CD4-positive, alpha-beta T cell treated with Interleukin-10 for 1 hour (primary cell): Measurements from ENCODE around the gene ITGAV.

Experiments
- DNase-seq: peaks from one replicate; pipeline ENCODE4 v3.0.0-alpha.2; 2020

Gene ITGAV

DNA sequence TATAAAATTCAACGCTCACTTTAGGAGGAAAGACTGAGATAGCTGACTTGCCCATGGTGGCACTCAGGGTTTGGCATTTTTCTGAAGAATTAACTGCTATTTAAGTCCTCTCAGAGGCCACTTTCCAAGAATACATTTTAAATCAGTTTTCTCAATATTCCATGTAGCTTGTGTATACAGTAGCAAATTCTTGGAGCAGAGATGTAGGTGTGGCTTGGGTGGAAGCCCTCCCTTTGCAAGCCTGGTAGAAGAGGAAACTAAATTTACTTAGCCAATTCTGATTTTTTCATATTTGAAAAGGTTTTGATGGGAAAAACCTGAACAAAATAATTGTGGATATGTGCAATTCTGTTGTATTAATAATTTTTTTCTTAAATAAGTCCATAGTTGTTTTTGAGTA lies 14.0 kb upstream of the ITGAV start:
- DNase-seq = no peak

DNA sequence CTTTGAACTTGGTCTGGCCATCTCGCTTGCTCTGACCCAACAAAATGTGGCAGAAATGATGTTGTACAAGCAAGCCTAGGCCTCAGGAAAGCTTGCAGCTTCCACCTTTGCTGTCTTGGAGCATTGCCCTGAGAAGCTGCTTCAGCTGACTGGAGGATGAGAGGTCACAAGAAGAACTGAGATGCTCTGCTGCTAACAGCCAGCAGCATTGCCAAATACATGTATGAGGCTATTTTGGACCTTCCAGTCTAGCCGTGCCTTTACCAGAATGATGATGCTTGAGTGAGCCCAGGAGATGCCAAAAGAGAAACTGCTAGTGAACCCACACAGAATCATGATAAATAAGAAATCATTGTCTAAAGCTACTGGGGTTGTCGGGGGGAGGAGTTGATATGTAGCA lies 13.2 kb upstream of the ITGAV start:
- no peak for DNase-seq

DNA sequence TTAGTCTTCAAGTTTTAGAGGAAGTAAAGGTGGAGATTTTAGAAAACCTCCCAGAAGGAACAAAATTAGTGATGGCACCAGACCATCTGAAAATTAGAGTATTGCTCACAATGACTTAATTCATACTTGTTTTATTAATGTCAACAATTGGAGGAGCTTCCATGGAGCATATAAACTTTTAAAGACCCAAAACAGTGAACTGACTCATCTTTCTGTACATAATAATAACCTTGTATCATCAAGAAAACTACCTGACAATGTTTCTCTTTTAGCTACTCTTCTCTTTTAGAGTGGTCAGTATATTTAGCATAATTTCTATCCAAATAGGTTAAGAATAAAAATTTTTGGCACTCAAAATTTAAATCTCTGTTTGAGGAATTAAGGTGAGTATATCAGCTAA lies 7.2 kb upstream of the ITGAV start:
- no peak for DNase-seq

DNA sequence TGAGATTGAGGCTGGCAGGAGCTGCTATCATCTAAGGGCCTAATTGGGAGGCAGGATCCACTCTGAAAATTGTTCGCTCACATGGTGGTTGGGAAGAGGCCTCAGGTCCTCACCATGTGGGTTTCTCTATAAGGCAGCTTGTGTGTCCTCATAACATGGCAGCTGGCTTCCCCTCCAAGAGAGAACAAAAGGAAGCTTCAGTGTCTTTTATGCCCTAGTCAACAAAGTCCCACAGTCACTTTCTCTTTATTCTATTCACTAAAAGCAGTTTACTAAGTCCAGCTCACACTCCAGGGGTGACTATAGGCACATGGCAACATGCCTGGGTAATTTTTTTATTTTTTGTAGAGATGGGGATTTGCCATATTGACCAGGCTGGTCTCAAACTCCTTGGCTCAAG lies 5.8 kb upstream of the ITGAV start:
- DNase-seq = no peak

DNA sequence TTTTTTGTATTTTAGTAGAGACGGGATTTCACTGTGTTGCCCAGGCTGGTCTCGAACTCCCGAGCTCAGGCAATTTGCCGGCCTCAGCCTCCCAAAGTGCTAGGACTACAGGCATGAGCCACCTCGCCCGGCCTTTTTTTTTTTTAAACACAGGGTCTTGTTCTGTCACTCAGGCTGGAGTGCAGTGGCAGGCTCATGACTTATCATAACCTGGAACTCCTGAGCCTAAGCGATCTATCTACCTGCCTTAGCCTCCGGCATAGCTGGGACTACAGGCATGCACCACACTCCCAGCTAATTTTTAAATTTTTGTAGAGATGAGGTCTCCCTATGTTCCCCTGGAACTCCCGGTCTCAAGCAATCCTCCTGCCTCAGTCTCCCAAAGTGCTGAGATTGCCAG lies 1.4 kb upstream of the ITGAV start:
- DNase-seq = no peak

DNA sequence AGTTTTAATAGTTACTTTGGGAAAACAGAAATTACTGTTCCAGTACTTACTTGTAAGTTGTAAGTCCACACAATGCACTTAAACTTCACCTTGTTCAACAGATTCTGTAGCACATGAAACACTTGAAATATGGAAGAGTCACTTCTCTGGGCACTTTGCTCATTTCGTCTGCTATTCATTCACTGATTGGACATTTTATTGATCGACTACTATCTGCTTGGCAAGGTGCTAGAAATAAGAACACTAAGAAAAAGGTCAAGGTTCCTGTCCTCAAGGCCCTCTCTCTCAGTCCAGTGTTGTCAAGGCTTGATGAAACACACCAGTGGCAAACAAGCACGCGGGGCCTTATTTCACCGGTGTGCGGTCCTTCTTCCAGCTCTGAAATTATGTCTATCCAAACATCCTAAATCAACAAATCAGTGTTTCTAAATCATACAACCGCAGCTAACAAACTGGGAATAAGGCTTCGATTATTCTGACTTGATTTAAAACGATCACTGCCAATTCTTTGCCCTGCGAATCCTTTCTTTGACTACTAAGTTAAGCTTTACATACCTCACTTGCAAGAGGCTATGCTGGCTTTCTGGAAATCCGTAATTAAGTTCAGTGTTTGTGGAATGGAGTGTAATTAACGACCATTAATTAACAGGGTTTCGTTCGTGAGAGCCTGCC lies 780 bp upstream of the ITGAV start:
- DNase-seq = peak; percentile 2

DNA sequence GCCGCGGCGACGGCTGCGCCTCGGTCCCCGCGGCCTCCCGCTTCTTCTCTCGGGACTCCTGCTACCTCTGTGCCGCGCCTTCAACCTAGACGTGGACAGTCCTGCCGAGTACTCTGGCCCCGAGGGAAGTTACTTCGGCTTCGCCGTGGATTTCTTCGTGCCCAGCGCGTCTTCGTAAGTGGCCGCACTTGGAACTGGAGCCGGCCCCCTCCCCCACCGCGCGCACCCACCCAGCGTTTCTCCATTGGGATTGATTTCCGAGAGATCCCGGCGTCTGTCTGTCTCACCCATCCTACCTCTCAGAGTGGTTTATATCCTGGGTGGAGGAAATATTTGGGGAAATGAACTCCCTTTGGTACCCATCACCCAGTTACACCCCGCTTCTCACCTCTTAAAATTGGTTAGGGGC lies 498 bp downstream of the ITGAV start:
- no peak for DNase-seq

DNA sequence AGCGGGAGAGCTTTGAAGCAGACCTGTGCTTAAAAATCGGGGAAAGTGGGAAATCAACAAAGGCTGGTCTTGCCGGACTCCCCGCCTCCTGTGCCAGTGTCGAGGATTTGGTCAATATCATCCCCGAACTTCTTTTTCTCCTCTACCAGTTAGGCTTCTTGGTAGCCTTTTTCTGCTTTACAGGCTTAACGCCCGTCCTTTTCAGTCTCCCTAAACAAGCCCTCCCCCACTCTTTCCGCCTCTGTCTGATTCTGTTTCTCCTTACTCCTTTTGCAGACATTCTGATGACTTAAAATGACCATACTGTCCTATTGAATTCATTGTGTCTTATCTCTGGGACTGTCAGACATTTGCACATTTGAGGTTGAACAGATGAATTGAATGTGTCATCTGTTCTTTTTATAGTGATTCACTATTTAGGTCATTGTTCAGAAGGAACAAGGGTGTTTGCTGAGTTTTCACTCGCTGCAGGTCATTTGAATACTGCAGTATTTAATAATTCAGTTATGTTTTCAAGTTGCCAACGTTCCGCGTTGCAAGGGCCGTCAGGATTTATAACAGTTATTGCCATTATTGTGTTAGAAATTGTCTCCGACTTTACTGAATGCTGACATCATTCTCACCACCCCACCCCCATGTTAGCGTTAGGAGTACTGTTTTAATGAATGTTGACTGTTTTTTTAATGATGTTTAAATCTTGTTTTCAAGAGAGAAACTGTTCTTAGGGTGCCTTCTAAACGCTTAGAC lies 1.1 kb downstream of the ITGAV start:
- DNase-seq = peak; percentile 34

DNA sequence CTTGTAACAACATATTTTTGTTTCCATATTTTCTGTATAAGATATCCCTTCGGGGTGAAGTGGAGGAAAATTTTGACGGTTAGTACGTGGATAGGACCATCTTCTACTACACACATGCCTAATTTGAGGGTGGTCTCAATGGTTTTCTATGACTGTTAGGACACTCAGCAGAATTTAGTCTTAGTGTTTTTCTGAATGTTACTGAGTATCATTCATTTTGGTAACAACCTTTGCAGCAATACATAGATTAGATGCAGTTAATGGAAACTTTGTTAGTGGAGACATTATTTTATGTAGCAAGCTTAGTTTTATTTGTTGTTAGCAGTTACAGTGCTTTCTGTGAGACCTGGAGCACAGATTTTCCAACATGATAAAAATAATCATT lies 1.6 kb downstream of the ITGAV start:
- DNase-seq = no peak

DNA sequence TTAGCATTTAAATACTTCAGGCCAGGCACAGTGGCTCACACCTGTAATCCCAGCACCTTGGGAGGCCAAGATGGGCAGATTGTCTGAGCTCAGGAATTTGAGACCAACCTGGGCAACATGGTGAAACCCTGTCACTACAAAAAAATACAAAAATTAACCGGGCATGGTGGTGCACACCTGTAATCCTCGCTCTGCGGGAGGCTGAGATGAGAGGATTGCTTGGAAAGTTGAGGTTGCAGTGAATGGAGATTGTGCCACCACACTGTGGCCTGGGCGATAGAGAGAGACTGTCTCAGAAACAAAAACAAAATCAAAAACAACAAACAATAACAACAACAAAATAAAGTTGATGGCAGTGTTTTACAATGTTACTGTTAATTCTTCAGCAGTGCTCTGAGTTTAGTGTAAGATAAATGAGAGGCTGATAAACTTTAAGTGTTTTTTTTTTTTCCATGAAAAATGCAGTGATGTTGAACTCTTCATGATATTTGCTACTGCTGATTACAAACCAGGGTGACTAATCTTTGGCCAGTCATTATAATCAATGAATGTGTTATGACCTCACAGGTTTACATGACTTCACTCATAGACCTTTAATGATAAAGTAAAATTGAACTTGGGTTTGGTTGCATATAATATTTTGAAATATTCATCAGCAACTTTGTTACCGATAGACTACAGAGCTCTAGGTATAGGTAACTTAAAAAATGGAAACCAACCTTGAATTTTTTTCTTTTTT lies 2.5 kb downstream of the ITGAV start:
- DNase-seq = no peak

DNA sequence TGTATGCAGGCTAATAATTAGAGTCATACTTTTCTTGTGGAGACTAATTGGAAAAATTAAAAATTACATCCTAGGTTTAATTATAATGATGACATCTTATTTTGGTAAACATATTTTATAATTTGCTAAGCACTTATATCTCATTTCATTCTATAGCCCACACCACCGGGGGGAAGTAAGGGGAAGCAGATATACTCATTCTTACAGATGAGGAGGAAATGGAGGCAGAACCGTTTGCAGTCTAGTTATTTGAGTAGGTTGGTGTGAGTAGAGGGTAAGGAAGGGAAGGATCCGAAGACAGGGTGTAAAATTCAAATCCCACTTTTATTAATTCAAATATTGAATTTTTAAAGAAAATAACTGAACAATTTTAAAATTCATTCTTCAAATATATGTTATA lies 3.7 kb downstream of the ITGAV start:
- DNase-seq = no peak

DNA sequence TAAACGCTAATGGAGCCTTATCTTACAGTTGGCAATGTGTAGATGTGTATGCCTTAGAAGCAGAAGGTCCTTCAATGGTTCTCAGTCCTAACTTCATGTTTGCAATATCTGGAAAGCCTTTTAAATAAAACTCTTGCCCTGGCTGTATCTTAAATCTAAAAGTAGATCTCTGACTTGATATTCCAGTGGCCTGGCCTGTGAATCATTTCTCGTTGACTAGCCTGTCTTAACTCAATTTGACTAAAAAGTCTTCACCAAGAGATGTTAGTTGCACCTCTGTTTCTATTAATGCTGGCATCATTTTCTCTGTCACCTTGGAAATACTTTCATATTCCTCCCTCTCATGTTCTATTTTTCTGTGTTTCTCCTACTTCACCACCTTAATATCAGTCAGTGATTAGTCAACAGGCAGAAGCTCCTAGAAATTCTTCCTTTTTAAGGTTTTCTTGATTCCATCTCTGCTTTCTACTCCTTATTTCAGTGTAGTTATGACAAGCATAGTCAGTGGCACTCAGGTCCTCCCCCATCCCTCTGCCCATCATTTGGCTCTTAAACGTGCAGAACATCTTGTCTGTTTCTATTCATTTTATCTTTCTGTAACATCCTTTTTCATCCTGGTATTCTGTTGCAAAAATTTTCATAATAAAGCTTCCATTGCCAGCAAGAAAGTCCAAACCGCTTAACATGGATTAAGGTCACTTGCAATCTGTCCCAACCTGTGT lies 4.3 kb downstream of the ITGAV start:
- DNase-seq = no peak

DNA sequence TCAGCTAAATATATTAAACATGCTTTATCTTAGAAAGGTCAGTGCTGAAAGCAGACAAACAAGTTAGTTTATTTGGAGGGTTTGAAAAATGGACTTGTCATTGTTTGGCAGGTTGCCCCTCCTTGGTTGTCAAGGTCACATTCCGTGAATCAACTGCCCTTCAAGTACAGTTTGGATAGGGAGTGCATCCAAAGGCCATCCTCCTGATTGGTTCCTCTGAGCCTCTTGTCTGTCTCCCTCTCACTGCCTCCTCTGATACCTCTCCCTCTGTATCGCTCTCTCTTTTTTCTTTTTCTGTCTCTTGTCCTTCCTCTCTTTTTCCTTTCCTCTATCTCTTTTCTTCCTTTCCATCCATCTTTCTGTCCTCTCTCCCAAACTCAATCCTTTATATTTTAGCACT lies 5.4 kb downstream of the ITGAV start:
- DNase-seq = no peak

DNA sequence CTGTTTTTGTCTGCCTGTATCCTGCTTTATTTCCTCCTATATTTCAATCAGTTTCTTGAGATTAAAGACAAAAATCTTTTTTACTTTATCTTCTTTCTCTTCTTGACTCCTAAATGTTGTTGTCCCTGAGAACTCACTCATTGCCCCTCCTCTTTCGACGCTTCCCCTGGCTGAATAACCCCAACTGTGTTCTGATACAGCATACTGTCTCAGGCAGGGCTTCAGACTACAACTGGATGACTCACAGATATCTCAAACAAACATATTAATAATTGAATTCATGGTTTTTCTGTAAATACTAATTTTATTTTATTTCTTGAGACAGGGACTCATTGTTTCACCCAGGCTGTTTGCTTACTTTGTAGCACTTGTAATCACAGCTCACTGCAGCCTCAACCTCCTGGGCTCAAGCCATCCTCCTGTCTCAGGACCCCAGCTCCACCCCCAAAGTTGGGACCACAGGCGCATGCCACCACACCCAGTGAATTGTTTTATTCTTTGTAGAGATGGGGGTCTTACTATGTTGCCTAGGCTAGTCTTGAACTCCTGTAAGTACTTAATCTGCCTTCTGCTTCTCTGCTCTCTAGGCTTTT lies 9.4 kb downstream of the ITGAV start:
- no peak for DNase-seq

DNA sequence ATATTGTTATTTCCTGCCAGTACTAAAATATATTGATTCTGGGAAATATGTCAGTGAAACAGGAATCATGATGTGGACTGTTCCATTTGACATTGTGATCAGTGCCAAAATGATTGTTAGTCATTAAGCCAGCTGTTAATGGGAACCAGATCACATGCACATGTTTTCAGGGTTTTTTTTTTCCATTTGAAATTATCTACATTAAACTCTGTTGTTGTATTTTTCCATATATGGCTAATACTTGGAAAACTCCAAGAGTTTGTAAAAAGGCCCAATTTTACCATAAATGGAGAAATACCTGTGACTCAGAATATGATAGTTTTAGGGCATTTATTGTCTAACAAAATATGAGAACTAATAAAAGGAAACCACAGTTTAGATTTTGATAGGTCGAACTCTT lies 13.4 kb downstream of the ITGAV start:
- no peak for DNase-seq

DNA sequence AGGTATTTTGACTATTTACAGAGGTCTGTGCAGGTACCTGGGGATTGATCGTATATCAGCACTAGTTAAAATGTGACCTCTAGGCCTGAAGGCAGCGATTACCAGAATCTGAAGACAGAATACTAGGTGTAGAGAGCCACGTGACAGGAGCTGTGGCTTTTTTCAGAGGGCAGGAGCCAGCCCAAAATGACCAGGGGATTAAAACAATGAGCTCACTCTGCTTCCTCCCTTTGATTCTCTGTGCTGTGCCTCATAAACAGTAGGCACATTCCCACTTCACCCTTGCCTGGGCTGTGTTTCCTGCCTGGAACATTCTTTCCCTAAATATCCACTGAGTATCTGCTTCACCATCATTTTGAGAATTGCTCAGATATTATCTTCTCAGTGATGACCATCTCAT lies 15.2 kb downstream of the ITGAV start:
- no peak for DNase-seq

DNA sequence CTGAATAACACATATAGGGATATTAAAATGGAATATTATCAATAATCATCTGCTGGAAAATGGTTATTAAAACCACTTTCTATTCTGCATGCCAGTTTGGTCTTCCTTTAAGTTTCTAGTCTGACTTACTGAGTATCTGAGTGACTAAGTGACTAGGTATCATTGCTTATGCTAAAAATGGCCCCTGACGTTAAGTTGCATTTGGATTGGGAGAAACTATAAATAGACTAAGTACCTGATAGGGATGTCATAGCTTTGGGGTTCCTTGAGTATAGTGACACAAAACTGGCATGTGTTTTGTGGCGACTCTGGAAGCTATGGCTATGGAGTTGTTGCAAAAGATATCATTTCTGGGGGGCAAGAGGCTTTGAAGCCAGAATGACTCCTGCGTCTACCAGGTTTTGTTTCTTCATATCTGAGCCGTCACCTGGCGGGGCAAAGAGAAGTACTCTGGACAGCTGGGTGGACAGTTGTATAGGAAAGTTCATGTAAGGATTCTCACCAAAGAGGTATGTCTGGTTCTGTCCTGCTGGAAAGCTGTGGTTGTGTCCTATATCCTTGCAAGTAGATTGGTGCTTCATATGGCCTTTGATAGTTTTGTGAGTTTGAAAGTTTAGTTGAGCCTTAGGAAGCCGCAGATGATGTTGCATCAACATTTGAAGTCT lies 17.9 kb downstream of the ITGAV start:
- no peak for DNase-seq

DNA sequence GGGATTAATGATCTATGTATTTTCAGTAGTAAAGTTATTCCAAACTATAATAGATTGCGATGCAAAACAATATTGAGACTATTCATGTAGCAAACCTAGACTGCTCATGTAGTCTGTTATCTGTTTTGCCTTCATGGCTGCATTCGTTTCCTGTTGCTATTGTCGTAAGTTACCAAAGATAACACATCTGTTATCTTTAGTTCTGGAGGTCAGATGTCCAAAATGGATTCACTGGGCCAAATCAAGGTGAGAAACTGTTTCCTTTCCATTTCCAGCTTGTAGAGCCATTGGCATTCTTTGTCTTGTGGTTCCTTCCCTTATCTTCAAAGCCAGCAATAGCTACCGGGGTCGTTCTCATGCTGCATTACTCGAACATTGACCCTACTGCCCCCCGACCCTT lies 20.9 kb downstream of the ITGAV start:
- DNase-seq = no peak

DNA sequence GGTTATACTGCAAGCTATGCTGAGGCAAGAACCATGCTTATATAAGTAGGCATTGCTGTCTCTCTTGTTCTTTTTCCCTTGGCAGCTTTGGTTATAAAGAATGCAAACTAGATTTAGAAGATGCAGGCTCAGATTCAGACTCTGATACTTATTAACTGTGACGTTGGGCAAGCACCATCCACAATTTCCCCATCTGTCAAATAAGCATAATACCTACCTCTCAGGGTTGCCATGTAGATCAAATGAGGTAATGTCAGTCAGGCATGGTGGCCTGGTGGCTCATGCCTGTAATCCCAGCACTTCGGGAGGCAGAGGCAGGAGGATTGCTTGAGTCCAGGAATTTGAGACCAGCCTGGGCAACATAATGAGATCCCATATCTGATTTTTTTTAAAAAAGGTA lies 21.7 kb downstream of the ITGAV start:
- no peak for DNase-seq

DNA sequence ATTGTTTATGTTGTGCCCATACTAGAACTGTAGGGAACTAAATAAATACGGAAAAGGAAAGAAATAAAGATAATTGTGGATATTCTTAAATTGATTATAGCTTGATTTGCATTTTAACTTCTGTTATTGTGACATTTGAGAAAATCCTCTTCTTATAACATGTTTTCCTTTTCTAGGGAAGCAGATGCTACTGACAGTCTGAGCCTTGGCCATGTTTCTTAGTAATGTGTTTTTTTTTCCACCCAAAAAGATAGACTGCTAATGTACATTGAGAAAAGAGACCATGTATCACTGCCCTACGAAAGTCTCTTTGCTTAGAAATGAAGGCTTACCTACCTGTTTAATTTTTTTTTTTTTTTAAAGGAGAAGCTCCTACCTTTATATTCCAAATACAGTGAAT lies 22.2 kb downstream of the ITGAV start:
- no peak for DNase-seq

DNA sequence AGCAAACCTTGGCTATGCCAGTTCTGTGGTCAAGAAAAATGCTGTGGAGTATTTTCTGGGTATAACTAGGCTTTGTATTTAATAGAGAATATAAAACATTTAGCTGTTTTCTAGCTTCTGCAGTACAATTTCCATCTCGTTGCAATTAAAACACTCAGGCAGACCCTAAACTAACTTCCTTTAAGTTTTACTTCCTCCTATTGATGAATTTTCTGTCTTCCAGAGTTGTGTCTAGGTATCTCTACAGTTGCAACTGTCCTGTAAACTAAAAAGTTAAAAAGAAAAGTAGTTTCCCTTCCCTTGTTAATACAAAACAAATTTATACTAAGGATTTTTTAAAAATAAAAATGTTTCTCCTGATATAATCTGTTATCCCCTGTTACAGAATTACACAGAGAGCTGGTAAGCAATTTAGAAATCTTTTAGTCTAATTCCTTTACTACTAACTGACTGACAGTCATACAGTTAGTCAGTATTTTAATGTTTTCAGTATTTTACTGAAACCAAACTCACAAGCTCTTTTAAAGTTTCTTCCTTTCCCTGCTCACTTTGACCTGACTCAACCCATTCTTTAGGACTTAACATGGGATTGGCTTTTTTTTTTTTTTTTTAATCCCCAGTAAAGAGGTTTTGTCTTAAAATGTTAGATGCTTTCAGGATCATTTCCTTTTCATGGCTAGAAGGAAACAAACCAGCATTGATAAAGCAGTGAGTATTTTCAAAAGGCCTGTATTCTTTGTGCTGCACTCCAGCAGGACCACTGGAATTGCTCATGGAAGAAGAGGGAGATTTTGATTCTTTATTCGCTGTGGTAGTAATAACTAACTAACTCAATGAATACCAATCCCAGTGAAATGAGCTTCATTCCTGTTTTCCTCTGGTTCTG lies 22.9 kb downstream of the ITGAV start:
- no peak for DNase-seq

DNA sequence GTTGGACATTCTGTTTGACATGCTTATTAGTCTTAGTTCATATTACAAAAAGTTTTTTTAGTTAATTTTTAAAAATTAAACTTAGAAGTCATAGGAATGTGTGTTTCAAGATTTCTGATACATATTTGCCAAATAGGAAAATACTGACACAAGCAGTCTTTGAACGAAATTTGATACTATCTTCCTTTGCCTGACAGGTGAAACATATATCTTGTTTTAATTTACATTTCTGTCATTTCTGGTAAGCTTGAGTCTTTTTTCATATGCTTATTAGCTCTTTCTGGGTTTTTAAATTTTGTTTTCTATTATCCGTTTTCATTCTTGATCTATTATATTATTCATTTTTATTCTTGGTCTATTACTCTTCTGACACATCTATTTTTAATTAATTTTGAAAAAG lies 24.5 kb downstream of the ITGAV start:
- DNase-seq = no peak
